OCI-LY3 (cell line): ENCODE measurements around the gene PDE5A.

Experiments
- H2AFZ ChIP-seq: fragments of 200-600, 300-600 bp; shearing (Covaris generic); 2 replicates; pipeline ENCODE4 v1.6.0; 2014; ENCODE audit warnings: antibody characterized with exemption, low read depth, low read length
- H3K27ac ChIP-seq: fragments of 200-600, 300-600 bp; sonication (generic); 2 replicates; pipeline ENCODE4 v1.5.1; 2014; ENCODE audit warnings: mild to moderate bottlenecking, low read length, moderate library complexity, mixed read lengths
- H3K27me3 ChIP-seq: fragments of 200-600, 300-600 bp; sonication (generic); 2 replicates; pipeline ENCODE4 v1.6.1; 2014; ENCODE audit warnings: low read depth, low read length, mixed read lengths
- H3K36me3 ChIP-seq: fragments of 200-600, 300-600 bp; sonication (generic); replicated peaks from 2 replicates; pipeline ENCODE3; 2014; ENCODE audit warnings: low read depth, low read length, mixed read lengths
- H3K4me1 ChIP-seq: fragments of 300-600, 200-600 bp; sonication (generic); 2 replicates; pipeline ENCODE4 v1.6.1; 2014; ENCODE audit warnings: low read length, mixed read lengths
- H3K4me2 ChIP-seq: fragments of 200-600, 300-600 bp; sonication (generic); 2 replicates; pipeline ENCODE4 v1.6.1; 2014; ENCODE audit warnings: low read length, mixed read lengths
- H3K4me3 ChIP-seq: fragments of 300-600, 200-600 bp; sonication (generic); 2 replicates; pipeline ENCODE4 v1.5.1; 2014; ENCODE audit warnings: antibody characterized with exemption, mild to moderate bottlenecking, low read length, moderate library complexity
- H3K79me2 ChIP-seq: fragments of 300-600, 200-600 bp; shearing (Covaris generic); 2 replicates; pipeline ENCODE4 v1.6.1; 2014; ENCODE audit warnings: mild to moderate bottlenecking, low read length, mixed read lengths
- H3K9ac ChIP-seq: fragments of 300-600, 200-600 bp; shearing (Covaris generic); 2 replicates; pipeline ENCODE4 v1.6.0; 2014; ENCODE audit warnings: mild to moderate bottlenecking, low read length, moderate library complexity
- H3K9me3 ChIP-seq: fragments of 200-600, 300-600 bp; shearing (Covaris generic); 2 replicates; pipeline ENCODE4 v1.6.1; 2014; ENCODE audit warnings: low read length, mixed read lengths; ENCODE audit not compliant: insufficient read depth
- H4K20me1 ChIP-seq: fragments of 200-600, 300-600 bp; sonication (generic); 2 replicates; pipeline ENCODE4 v1.6.1; 2016; ENCODE audit warnings: low read length, mixed read lengths; ENCODE audit not compliant: insufficient read depth
- CTCF ChIP-seq: fragments of 200-600, 300-600 bp; sonication (generic); IDR thresholded peaks from 2 replicates; pipeline ENCODE4 v1.5.1; 2014; ENCODE audit warnings: antibody characterized with exemption, low read length, low read depth
- EZH2phosphoT487 ChIP-seq: fragments of 200-600 bp; shearing (Covaris generic); IDR thresholded peaks from 2 replicates; pipeline ENCODE4 v1.6.1; 2018; ENCODE audit warnings: antibody characterized with exemption, mixed run types, low read depth

PDE5A gene

GRCh38 chr4:119479835-119480234 is 148.8 kb downstream of the PDE5A start:
- no peak overlapping the region for H2AFZ ChIP-seq
- TF ChIP-seq EZH2phosphoT487 (no peak), CTCF (no peak)
- H3K4me2 ChIP-seq, result no peak overlapping the region
- H3K36me3 ChIP-seq, result peaks cover 51% of the 10 kb centered on the region
- H3K27ac ChIP-seq, result no peak overlapping the region
- no peaks in the 10 kb centered on the region for H3K79me2 ChIP-seq
- H4K20me1 ChIP-seq, result no peaks in the 10 kb centered on the region
- no peak overlapping the region for H3K9ac ChIP-seq
- no peaks in the 10 kb centered on the region for H3K27me3 ChIP-seq
- H3K9me3 ChIP-seq, result no peaks in the 10 kb centered on the region
- no peak overlapping the region for H3K4me3 ChIP-seq
- H3K4me1 ChIP-seq, result no peaks in the 10 kb centered on the region

GRCh38 chr4:119479180-119479808 is 149.3 kb downstream of the PDE5A start:
- Histone ChIP-seq H2AFZ (no peak overlapping the region), H3K4me1 (no peaks in the 10 kb centered on the region), H4K20me1 (no peaks in the 10 kb centered on the region), H3K36me3 (peaks cover 51% of the 10 kb centered on the region), H3K27ac (no peak overlapping the region), H3K9ac (no peak overlapping the region), H3K4me2 (no peak overlapping the region), H3K9me3 (no peaks in the 10 kb centered on the region), H3K79me2 (no peaks in the 10 kb centered on the region), H3K27me3 (no peaks in the 10 kb centered on the region), H3K4me3 (no peak overlapping the region)
- no peak for TF ChIP-seq CTCF
- no peak for TF ChIP-seq EZH2phosphoT487

GRCh38 chr4:119478446-119479179 is 150.0 kb downstream of the PDE5A start:
- no peaks in the 10 kb centered on the region for H3K79me2 ChIP-seq
- H3K9ac ChIP-seq, result no peak overlapping the region
- no peak overlapping the region for H3K27ac ChIP-seq
- no peak overlapping the region for H3K4me2 ChIP-seq
- no peaks in the 10 kb centered on the region for H4K20me1 ChIP-seq
- H3K4me3 ChIP-seq, result no peak overlapping the region
- H3K4me1 ChIP-seq, result no peaks in the 10 kb centered on the region
- no peak for TF ChIP-seq EZH2phosphoT487
- TF ChIP-seq CTCF, result no peak
- H3K9me3 ChIP-seq, result no peaks in the 10 kb centered on the region
- no peaks in the 10 kb centered on the region for H3K27me3 ChIP-seq
- H3K36me3 ChIP-seq, result peaks cover 53% of the 10 kb centered on the region
- H2AFZ ChIP-seq, result no peak overlapping the region

GRCh38 chr4:119477412-119478053 is 151.1 kb downstream of the PDE5A start:
- Histone ChIP-seq H4K20me1 (no peaks in the 10 kb centered on the region), H2AFZ (no peak overlapping the region), H3K79me2 (no peaks in the 10 kb centered on the region), H3K9ac (no peak overlapping the region), H3K4me3 (no peak overlapping the region), H3K36me3 (peaks cover 51% of the 10 kb centered on the region), H3K9me3 (no peaks in the 10 kb centered on the region), H3K27me3 (no peaks in the 10 kb centered on the region), H3K27ac (no peak overlapping the region), H3K4me1 (no peaks in the 10 kb centered on the region), H3K4me2 (no peak overlapping the region)
- no peak for TF ChIP-seq CTCF
- TF ChIP-seq EZH2phosphoT487, result no peak
